ENCODE measurements around the gene FAM168A.

DNA sequence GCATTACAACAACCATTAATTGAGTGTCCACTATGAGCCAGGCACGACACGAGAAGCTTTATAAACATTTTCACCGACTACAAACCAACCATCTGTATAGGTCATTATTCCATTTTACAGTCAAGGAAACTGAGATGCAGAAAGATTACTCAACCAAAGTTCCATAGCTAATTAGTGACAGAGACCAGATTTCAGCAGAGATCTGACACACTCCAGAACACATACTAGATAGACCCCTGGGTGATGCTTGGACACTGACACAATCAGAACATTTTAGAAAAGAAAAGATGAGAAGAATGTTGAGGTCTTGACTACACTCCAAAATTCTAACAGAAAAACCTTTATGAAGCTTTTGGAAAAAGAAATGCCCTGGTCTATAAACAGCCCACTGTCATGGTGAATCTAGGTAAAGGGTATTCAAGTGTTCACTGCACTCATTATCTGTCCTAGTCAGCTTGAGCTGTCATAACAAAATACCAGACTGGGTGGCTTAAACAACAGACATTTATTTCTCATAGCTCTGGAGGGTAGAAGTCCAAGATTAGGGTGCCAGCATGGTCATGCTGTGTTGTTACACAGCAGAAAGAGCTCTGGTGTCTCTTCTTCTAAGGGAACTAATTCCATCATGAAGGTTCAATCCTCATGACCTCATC is 132.8 kb downstream of the FAM168A start:
- TF ChIP-seq SIN3A (IDR thresholded peaks at IDR 0.05; ENCODE audit: borderline replicate concordance, insufficient read depth, low read depth, low read length) = no peak
- TF ChIP-seq, protein P1, sequence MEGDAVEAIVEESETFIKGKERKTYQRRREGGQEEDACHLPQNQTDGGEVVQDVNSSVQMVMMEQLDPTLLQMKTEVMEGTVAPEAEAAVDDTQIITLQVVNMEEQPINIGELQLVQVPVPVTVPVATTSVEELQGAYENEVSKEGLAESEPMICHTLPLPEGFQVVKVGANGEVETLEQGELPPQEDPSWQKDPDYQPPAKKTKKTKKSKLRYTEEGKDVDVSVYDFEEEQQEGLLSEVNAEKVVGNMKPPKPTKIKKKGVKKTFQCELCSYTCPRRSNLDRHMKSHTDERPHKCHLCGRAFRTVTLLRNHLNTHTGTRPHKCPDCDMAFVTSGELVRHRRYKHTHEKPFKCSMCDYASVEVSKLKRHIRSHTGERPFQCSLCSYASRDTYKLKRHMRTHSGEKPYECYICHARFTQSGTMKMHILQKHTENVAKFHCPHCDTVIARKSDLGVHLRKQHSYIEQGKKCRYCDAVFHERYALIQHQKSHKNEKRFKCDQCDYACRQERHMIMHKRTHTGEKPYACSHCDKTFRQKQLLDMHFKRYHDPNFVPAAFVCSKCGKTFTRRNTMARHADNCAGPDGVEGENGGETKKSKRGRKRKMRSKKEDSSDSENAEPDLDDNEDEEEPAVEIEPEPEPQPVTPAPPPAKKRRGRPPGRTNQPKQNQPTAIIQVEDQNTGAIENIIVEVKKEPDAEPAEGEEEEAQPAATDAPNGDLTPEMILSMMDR (IDR thresholded peaks at IDR 0.05) = no peak
